Adrenal gland (tissue), 5 donors: ENCODE data around the gene OSMR.

Source experiments
- POLR2A ChIP-seq, 2 donors: fragments of 450-650 bp; IDR thresholded peaks; one replicate each; pipeline ENCODE4 v1.6.1; 2017; ENCODE audit warnings: antibody characterized with exemption in 2 of 2, mild to moderate bottlenecking in 2 of 2, moderate library complexity in 1 of 2
- TF ChIP-seq, protein P1 (sequence below), 6 experiments: fragments of 450-650 bp in 4 of 6; fragments of 200-600 bp in 2 of 6; sonication (generic) in 1 of 6; IDR thresholded peaks; 1 replicate in 5 of 6; 2 replicates in 1 of 6; pipeline versions ENCODE4 v1.5.1 to v1.8.0; 2016 to 2021; ENCODE audit warnings: antibody characterized with exemption in 6 of 6, mild to moderate bottlenecking in 2 of 6, moderate library complexity in 1 of 6
- donor health status: DM: no; HTN: no; CAD: no.

DNA sequence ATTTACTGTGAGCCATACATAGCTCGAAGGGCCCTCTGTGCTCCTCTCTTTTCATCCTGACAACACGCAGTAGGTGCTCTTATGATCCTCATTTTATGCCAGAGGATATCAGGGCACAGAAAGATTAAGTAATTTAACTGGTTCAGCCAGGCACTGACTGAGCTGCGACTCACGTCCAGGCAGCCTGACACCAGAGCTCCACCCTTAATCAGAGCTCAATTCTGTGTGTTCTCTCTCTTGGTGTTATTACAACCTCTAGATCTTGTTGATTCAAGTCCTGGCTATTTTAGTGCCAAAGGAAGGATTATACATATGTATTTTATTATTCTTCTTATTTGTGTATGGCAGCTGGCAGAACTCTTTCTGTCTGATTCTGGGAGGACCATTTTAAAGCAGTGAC lies 59.7 kb downstream of the OSMR start:
- TF ChIP-seq, protein P1, sequence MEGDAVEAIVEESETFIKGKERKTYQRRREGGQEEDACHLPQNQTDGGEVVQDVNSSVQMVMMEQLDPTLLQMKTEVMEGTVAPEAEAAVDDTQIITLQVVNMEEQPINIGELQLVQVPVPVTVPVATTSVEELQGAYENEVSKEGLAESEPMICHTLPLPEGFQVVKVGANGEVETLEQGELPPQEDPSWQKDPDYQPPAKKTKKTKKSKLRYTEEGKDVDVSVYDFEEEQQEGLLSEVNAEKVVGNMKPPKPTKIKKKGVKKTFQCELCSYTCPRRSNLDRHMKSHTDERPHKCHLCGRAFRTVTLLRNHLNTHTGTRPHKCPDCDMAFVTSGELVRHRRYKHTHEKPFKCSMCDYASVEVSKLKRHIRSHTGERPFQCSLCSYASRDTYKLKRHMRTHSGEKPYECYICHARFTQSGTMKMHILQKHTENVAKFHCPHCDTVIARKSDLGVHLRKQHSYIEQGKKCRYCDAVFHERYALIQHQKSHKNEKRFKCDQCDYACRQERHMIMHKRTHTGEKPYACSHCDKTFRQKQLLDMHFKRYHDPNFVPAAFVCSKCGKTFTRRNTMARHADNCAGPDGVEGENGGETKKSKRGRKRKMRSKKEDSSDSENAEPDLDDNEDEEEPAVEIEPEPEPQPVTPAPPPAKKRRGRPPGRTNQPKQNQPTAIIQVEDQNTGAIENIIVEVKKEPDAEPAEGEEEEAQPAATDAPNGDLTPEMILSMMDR (IDR thresholded peaks at IDR 0.05): no peak
- no peak for TF ChIP-seq POLR2A (IDR thresholded peaks at IDR 0.05)
